ENCODE data around the gene HOXA4.

DNA sequence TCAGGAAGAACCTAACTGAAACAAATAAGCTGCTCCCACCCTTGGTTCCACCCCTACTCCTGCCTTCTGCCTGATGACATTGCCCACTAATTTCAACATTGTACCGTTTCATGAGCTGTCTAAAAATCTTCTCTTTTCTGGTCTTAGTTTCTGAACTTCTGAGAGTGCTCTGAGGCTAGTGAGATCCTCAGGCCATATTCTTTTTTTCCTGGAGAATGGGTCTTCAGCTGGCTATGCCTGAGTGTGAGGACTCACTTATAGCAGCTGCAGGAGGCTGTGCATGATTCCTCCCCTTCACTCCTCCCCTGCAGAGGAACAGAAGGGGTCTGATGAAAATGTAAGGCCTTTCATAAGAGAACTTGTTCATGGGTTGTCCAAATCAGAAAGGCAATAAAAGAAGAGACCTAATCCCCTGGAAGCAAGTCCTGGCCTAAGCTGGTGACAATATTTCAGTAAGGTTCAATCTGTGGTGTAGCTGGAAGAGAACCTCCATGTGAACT lies 11.1 kb downstream of the HOXA4 start:
- TF ChIP-seq, protein P1, sequence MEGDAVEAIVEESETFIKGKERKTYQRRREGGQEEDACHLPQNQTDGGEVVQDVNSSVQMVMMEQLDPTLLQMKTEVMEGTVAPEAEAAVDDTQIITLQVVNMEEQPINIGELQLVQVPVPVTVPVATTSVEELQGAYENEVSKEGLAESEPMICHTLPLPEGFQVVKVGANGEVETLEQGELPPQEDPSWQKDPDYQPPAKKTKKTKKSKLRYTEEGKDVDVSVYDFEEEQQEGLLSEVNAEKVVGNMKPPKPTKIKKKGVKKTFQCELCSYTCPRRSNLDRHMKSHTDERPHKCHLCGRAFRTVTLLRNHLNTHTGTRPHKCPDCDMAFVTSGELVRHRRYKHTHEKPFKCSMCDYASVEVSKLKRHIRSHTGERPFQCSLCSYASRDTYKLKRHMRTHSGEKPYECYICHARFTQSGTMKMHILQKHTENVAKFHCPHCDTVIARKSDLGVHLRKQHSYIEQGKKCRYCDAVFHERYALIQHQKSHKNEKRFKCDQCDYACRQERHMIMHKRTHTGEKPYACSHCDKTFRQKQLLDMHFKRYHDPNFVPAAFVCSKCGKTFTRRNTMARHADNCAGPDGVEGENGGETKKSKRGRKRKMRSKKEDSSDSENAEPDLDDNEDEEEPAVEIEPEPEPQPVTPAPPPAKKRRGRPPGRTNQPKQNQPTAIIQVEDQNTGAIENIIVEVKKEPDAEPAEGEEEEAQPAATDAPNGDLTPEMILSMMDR (conservative IDR thresholded peaks at IDR 0.05; ENCODE audit: low read depth, low read length): no peak
- no peak for TF ChIP-seq POLR2A (IDR thresholded peaks at IDR 0.05; ENCODE audit: low read depth, low read length)
- no peak for TF ChIP-seq RFX5 (IDR thresholded peaks at IDR 0.05; ENCODE audit: low read depth, low read length)
- no peak for TF ChIP-seq MAFK (IDR thresholded peaks at IDR 0.05; ENCODE audit: low read depth, low read length)
- no peak for TF ChIP-seq FOS (IDR thresholded peaks at IDR 0.05; ENCODE audit: low read depth, low read length)
- no peak for TF ChIP-seq CHD1 (IDR thresholded peaks at IDR 0.05; ENCODE audit: low read depth, low read length)
- TF ChIP-seq RCOR1 (IDR thresholded peaks at IDR 0.05; ENCODE audit: insufficient replicate concordance, low read length): no peak
- TF ChIP-seq CEBPB (IDR thresholded peaks at IDR 0.05; ENCODE audit: low read depth, low read length): no peak
- no peak for TF ChIP-seq RAD21 (IDR thresholded peaks at IDR 0.05; ENCODE audit: low read length)
- TF ChIP-seq MXI1 (IDR thresholded peaks at IDR 0.05; ENCODE audit: borderline replicate concordance, low read depth, low read length): no peak
- no peak for TF ChIP-seq ELK1 (IDR thresholded peaks at IDR 0.05; ENCODE audit: borderline replicate concordance, low read depth, low read length)
- no peak for TF ChIP-seq BHLHE40 (IDR thresholded peaks at IDR 0.05; ENCODE audit: low read depth, low read length)
- no peak for TF ChIP-seq SMC3 (IDR thresholded peaks at IDR 0.05; ENCODE audit: low read depth, low read length)
- TF ChIP-seq USF2 (IDR thresholded peaks at IDR 0.05; ENCODE audit: low read depth, low read length): no peak

Data from IMR-90 (cell line).